Measurements from ENCODE around the gene AJM1.
"Not testable (repeated sequence)": the region's sequence is repeated elsewhere in the genome, so short reads cannot be mapped to it uniquely, and the experiment has no call there.

Gene AJM1

GRCh38 chr9:136856541-136857141, 14.4 kb downstream of the AJM1 start:
- no peak for DNase-seq

GRCh38 chr9:136857166-136857565, 14.9 kb downstream of the AJM1 start:
- DNase-seq = peak; percentile 29

GRCh38 chr9:136857581-136858412, 15.5 kb downstream of the AJM1 start:
- DNase-seq = peak; percentile 32

GRCh38 chr9:136858452-136858843, 16.2 kb downstream of the AJM1 start:
- peak; percentile 27 for DNase-seq

GRCh38 chr9:136858844-136859757, 16.8 kb downstream of the AJM1 start:
- peak; percentile 28 for DNase-seq

- DNase-seq = peak; percentile 29
Observed at GRCh38 chr9:136860529-136860928, 18.3 kb downstream of the AJM1 start.

GRCh38 chr9:136860933-136861873, 18.9 kb downstream of the AJM1 start:
- DNase-seq = peak; percentile 30

- no peak for DNase-seq
Observed at GRCh38 chr9:136861874-136862457, 19.7 kb downstream of the AJM1 start.

GRCh38 chr9:136862849-136863622, 20.8 kb downstream of the AJM1 start:
- DNase-seq = peak; percentile 30

- no peak for DNase-seq
Observed at GRCh38 chr9:136863623-136864273, 21.5 kb downstream of the AJM1 start.

GRCh38 chr9:136865041-136865767, 22.9 kb downstream of the AJM1 start:
- peak; percentile 30 for DNase-seq

GRCh38 chr9:136865768-136866103, 23.5 kb downstream of the AJM1 start:
- no peak for DNase-seq

- DNase-seq = not testable (repeated sequence)
Observed at GRCh38 chr9:136866898-136867421, 24.7 kb downstream of the AJM1 start.

GRCh38 chr9:136867480-136867879, 25.2 kb downstream of the AJM1 start:
- no peak for DNase-seq

GRCh38 chr9:136867917-136868316, 25.6 kb downstream of the AJM1 start:
- DNase-seq = no peak

GRCh38 chr9:136868644-136869043, 26.4 kb downstream of the AJM1 start:
- DNase-seq = no peak

GRCh38 chr9:136869611-136870010, 27.3 kb downstream of the AJM1 start:
- not testable (repeated sequence) for DNase-seq

- DNase-seq = no peak
Observed at GRCh38 chr9:136875155-136875554, 32.9 kb downstream of the AJM1 start.

GRCh38 chr9:136876476-136876875, 34.2 kb downstream of the AJM1 start:
- no peak for DNase-seq

GRCh38 chr9:136880651-136881050, 38.4 kb downstream of the AJM1 start:
- no peak for DNase-seq
